Liver (tissue), 3 donors: Measurements from ENCODE around the gene ROBO2.

Source experiments
- FOXA1 ChIP-seq: IDR thresholded peaks from 2 replicates; pipeline ENCODE4 v1.6.1; 2016; ENCODE audit warnings: antibody characterized with exemption
- JUND ChIP-seq, 2 donors: IDR thresholded peaks; 2 replicates each; pipeline ENCODE4 v1.6.1; 2016; ENCODE audit warnings: antibody characterized with exemption in 2 of 2
- YY1 ChIP-seq: IDR thresholded peaks from 2 replicates; pipeline ENCODE4 v1.6.1; 2016; ENCODE audit warnings: antibody characterized with exemption, mild to moderate bottlenecking
- TF ChIP-seq, protein P1 (sequence below): fragments of 150-350 bp; IDR thresholded peaks from 2 replicates; pipeline ENCODE4 v1.5.1; 2017; ENCODE audit warnings: improper control_type of control experiment, low read depth, low read length; ENCODE audit not compliant: missing input control
- TF ChIP-seq, protein P2 (sequence below): IDR thresholded peaks from 2 replicates; pipeline ENCODE4 v1.6.1; 2016; ENCODE audit warnings: antibody characterized with exemption
- donor health status: healthy.
- donor health status: healthy.

DNA sequence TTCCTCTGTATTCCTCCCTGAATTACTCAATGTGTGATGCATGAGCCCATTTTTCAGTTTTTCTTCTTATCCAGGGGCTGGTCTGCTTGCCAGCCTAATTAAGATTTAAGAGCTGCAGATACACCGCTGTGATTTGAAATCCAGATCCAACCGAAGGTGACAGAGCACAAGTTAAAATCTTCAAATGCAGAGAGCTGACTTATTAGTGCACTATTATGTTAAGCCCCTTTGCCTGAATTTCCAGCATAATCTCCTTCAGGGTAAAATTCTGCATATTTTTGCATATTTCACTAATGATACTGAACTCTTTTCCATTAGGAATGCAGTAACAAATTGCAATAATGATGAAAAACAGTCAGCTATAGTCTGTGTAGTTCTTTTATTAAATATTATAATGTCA, 583.6 kb downstream of the ROBO2 start:
- TF ChIP-seq, protein P1, sequence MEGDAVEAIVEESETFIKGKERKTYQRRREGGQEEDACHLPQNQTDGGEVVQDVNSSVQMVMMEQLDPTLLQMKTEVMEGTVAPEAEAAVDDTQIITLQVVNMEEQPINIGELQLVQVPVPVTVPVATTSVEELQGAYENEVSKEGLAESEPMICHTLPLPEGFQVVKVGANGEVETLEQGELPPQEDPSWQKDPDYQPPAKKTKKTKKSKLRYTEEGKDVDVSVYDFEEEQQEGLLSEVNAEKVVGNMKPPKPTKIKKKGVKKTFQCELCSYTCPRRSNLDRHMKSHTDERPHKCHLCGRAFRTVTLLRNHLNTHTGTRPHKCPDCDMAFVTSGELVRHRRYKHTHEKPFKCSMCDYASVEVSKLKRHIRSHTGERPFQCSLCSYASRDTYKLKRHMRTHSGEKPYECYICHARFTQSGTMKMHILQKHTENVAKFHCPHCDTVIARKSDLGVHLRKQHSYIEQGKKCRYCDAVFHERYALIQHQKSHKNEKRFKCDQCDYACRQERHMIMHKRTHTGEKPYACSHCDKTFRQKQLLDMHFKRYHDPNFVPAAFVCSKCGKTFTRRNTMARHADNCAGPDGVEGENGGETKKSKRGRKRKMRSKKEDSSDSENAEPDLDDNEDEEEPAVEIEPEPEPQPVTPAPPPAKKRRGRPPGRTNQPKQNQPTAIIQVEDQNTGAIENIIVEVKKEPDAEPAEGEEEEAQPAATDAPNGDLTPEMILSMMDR, result no peak
- TF ChIP-seq JUND (IDR thresholded peaks at IDR 0.05), result no peak
- TF ChIP-seq, protein P2, sequence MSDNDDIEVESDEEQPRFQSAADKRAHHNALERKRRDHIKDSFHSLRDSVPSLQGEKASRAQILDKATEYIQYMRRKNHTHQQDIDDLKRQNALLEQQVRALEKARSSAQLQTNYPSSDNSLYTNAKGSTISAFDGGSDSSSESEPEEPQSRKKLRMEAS, result no peak
- no peak for TF ChIP-seq FOXA1
- no peak for TF ChIP-seq YY1
